Right lobe of liver (tissue), 6 donors: ENCODE measurements around the gene SHLD1. TPM values are rescaled to one million over a fixed set of nuclear protein-coding genes. Genes with fewer than 3 reads are reported as not detected.
"Not testable (repeated sequence)": the region's sequence is repeated elsewhere in the genome, so short reads cannot be mapped to it uniquely, and the experiment has no call there.

ENCODE experiments used
- ATAC-seq, 4 donors: fragments of 200-7000 bp; cut with Tn5 transposase; one replicate each; pipeline ENCODE4 v1.9.1; 2020; ENCODE audit warnings: mild to moderate bottlenecking in 4 of 4, moderate library complexity in 4 of 4
- DNase-seq, 3 donors: peaks; one replicate each; pipeline ENCODE4 v3.0.0-alpha.2; 2020
- H3K27ac ChIP-seq, 3 donors: fragments of 200-600 bp; one replicate each; pipeline ENCODE4 v1.8.0; 2022
- H3K27me3 ChIP-seq, 2 donors: fragments of 200-600 bp; one replicate each; pipeline ENCODE4 v1.8.0; 2022
- H3K36me3 ChIP-seq, 4 donors: fragments of 200-600 bp; sonication (generic) in 1 of 4; one replicate each; pipeline versions ENCODE4 v1.5.1 to v1.8.0; 2017 to 2022; ENCODE audit warnings: control low read depth in 1 of 4
- H3K4me1 ChIP-seq, 4 donors: fragments of 200-600 bp; sonication (generic) in 1 of 4; one replicate each; pipeline versions ENCODE4 v1.5.1 to v1.8.0; 2017 to 2022; ENCODE audit warnings: control low read depth in 1 of 4
- H3K4me3 ChIP-seq, 3 donors: fragments of 200-600 bp; one replicate each; pipeline ENCODE4 v1.8.0; 2022
- H3K9me3 ChIP-seq, 4 donors: fragments of 200-600 bp; sonication (generic) in 1 of 4; one replicate each; pipeline versions ENCODE4 v1.5.1 to v1.8.0; 2017 to 2022; ENCODE audit warnings: control low read depth in 1 of 4
- POLR2A ChIP-seq: fragments of 450-650 bp; IDR thresholded peaks from one replicate; pipeline ENCODE4 v1.6.1; 2017; ENCODE audit warnings: antibody characterized with exemption, mild to moderate bottlenecking
- WGBS: methylation state at CpG from one replicate; pipeline ENCODE4 v1.1.6; 2018; ENCODE audit warnings: low coverage, low lambda C conversion rate; ENCODE audit not compliant: insufficient coverage; ENCODE audit errors: missing lambda C conversion rate; 5-methylcytosine and 5-hydroxymethylcytosine counted together
- intact Hi-C, 2 donors: fragments of 100-400 bp; cut with DNase I; formaldehyde crosslinking; loops; one replicate each; pipeline versions ENCODE4 v1.11.2 to v1.14.1; 2022
- long read RNA-seq: library from polyadenylated mRNA; unstranded; transcript quantifications from one replicate; pipeline ENCODE4 v2.0.0, GENCODE V29; 2019
- total RNA-seq, 6 experiments: library from RNA; depleted of rRNA in 2 of 6; stranded (reverse); fragments of >200 nt in 2 of 6; fragmentation: NEBNext Ultra II Directional in 3 of 6; extraction: Animal tissue kit (Norgen Biotek cat#: 25700) in 3 of 6; gene quantifications; one replicate each; pipeline versions ENCODE4 v1.1.0 to v1.2.4, GENCODE V29; 2016 to 2023
- TF ChIP-seq, protein P1 (sequence below), 4 donors: fragments of 200-600 bp in 3 of 4; fragments of 450-650 bp in 1 of 4; IDR thresholded peaks; one replicate each; pipeline versions ENCODE4 v1.5.1 to v1.8.0; 2016 to 2022; ENCODE audit warnings: antibody characterized with exemption in 4 of 4, mild to moderate bottlenecking in 2 of 4
- donor health status: DM: no; HTN: yes; CAD: no.
- donor health status: DM: no; HTN: no; CAD: no.
- donor health status: DM: no; HTN: no; CAD: no.
- donor health status: DM: no; HTN: yes; CAD: no.
- donor health status: DM: no; HTN: yes; CAD: no.

Gene SHLD1, protein sequence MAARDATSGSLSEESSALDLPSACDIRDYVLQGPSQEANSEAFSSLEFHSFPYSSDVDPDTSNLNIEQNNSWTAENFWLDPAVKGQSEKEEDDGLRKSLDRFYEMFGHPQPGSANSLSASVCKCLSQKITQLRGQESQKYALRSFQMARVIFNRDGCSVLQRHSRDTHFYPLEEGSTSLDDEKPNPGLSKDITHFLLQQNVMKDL
- 1 to 10 TPM in 3 of 6 experiments, under 1 TPM in 2, not detected in 1; 0.69 to 1.9 (median 1.4) TPM for total RNA-seq
- long read RNA-seq, result 0 reads

DNA sequence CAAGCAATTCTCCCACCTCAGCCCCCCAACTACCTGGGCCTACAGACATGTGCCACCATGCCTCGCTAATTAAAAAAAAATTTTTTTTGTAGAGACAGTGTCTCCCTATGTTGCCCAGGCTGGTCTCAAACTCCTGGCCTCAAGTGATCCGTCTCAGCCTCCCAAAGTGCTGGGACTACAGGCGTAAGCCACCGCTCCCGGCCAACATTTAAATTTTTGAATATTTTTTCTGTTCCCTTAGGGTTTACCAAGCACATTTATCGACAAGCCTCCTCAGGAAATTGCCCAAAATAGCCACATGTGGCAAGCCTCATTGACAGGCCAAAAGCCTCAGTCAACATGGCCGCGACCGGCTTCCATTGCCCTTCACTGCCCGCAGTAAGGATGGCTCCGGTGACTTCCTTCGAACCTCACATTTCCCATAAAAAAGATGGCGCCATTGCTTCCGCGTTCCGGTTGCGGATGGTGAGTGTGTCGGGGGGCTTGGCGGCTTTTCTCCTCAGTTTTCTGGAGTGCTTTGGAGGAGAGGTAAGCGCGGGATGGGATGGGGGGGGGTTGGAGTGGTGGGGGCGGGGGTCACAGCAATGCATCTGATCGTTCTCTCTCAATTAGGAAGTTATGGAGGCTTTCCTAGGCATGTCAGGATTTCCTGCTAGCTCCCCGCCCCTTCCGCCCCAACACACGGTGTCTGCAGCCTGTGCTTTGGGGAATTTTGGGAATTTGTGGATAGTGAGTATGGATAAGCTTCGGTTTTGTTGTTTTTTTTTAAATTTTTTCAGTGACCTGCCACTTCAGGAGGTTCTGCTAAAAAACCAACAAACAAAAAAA, at the start of gene SHLD1:
Gene SHLD1 (plus strand): TSS at position 450 of the 828 bp plus-strand sequence. CDS start 22,465 bp downstream, outside the sequence.
- intact Hi-C loops, result no loop called here
- Histone ChIP-seq H3K36me3 (no peaks in the 10 kb centered on the region), H3K4me3 (peak within 1 kb of the TSS; percentile 48 to 57 (median 50)), H3K4me1 (peaks cover 0 to 2% (median 0%) of the 10 kb centered on the region in 4 donors), H3K9me3 (no peaks in the 10 kb centered on the region), H3K27ac (peak within 1 kb of the TSS; percentile 49 to 69 (median 63)), H3K27me3 (no peaks in the 10 kb centered on the region)
- WGBS, result 5% methylated on average over 23 of the region's 27 CpGs
- DNase-seq (peak; percentile 78 to 85 (median 83)), ATAC-seq (peak; percentile 96)
- TF ChIP-seq POLR2A, result no peak
- TF ChIP-seq, protein P1, sequence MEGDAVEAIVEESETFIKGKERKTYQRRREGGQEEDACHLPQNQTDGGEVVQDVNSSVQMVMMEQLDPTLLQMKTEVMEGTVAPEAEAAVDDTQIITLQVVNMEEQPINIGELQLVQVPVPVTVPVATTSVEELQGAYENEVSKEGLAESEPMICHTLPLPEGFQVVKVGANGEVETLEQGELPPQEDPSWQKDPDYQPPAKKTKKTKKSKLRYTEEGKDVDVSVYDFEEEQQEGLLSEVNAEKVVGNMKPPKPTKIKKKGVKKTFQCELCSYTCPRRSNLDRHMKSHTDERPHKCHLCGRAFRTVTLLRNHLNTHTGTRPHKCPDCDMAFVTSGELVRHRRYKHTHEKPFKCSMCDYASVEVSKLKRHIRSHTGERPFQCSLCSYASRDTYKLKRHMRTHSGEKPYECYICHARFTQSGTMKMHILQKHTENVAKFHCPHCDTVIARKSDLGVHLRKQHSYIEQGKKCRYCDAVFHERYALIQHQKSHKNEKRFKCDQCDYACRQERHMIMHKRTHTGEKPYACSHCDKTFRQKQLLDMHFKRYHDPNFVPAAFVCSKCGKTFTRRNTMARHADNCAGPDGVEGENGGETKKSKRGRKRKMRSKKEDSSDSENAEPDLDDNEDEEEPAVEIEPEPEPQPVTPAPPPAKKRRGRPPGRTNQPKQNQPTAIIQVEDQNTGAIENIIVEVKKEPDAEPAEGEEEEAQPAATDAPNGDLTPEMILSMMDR (IDR thresholded peaks at IDR 0.05), result no peak

DNA sequence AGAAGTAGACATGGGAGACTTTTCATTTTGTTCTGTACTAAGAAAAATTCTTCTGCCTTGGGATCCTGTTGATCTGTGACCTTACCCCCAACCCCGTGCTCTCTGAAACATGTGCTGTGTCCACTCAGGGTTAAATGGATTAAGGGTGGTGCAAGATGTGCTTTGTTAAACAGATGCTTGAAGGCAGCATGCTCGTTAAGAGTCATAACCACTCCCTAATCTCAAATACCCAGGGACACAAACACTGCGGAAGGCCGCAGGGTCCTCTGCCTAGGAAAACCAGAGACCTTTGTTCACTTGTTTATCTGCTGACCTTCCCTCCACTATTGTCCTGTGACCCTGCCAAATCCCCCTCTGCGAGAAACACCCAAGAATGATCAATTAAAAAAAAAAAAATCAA, 47.9 kb upstream of the SHLD1 start:
- WGBS, result 77% methylated on average over 4 of the region's 5 CpGs

DNA sequence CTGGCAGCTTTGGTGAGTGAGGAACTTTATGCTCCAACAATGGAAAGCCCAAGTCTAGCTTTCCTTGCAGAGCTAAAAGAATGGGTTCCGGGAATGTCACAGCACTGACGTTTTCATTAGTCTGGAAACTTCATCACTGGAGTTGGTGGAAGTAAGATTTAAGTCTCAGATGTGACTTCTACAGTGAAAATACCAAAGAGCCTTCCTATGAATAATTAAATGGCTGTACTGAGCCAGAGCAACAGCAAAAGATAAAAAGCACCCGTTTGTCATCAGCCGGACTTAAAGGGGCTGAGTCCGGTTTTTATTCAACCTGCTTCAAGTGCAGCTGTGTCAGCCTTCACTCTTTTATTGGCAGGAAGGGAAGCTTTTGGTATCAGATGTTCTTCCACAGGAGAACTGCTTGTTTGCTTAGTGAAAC, 46.5 kb upstream of the SHLD1 start:
- Histone ChIP-seq H3K36me3 (no peaks in the 10 kb centered on the region), H3K27ac (no peak overlapping the region), H3K4me1 (no peaks in the 10 kb centered on the region), H3K27me3 (no peaks in the 10 kb centered on the region), H3K4me3 (no peak overlapping the region), H3K9me3 (no peaks in the 10 kb centered on the region)
- no peak for TF ChIP-seq POLR2A
- TF ChIP-seq, protein P1 (IDR thresholded peaks at IDR 0.05), result no peak
- ATAC-seq (no peak), DNase-seq (no peak)
- intact Hi-C loops, result no loop called here
- WGBS, result 44% methylated on average over 5 of the region's 5 CpGs

More for the DNA sequence above, 47.9 kb upstream of the SHLD1 start:
- H3K36me3 ChIP-seq, H3K27me3 ChIP-seq, H3K4me3 ChIP-seq, intact Hi-C loops, H3K4me1 ChIP-seq, H3K9me3 ChIP-seq, DNase-seq, ATAC-seq, H3K27ac ChIP-seq: not testable (repeated sequence)

DNA sequence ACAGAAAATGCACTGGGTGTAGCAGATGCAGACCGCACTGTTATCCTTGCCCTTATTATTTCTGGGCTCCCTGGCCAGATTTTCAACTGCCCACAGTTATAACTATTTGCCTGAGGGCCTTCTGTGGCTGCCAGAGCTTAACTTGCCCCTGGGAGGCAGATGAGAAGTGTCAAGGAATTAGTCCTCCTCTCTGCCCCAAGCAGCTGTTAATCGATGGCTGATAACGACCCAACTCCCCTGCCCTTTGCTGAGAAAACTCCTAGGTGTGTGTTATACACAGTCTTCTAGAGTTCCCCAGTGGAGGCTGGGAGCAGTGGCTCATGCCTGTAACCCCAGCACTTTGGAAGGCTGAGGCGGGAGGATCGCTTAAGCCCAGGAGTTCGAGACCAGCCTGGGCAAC, 44.4 kb upstream of the SHLD1 start:
- Histone ChIP-seq H3K27ac (no peak overlapping the region), H3K9me3 (no peaks in the 10 kb centered on the region), H3K27me3 (no peaks in the 10 kb centered on the region), H3K4me3 (no peak overlapping the region), H3K36me3 (no peaks in the 10 kb centered on the region), H3K4me1 (no peaks in the 10 kb centered on the region)
- ATAC-seq (no peak), DNase-seq (no peak)
- TF ChIP-seq, protein P1 (IDR thresholded peaks at IDR 0.05), result no peak
- no peak for TF ChIP-seq POLR2A
- intact Hi-C loops, result no loop called here
- 67% methylated on average over 4 of the region's 6 CpGs for WGBS

DNA sequence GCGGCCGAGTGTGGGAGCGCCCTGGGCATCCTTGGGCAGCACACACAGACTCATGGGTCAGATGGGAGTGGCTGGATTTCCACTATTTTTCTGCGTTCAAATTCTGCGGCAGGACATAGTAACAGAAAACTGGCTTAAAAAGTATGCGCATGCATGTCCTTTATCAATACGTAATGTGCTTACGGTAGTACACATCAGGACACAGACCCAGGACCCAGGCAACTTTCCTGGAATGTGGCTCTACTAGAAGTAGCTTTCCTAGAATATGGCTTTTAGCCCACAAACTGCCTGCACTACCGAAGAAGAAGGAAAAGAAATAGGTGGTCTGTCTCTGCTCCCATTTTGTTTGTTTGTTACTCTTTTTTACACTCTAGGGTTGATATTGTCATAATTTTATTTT, 43.4 kb upstream of the SHLD1 start:
- WGBS, result 64% methylated on average over 5 of the region's 9 CpGs
- intact Hi-C loops, result no loop called here
- H3K4me1 ChIP-seq, result no peaks in the 10 kb centered on the region
- no peak overlapping the region for H3K4me3 ChIP-seq
- no peaks in the 10 kb centered on the region for H3K9me3 ChIP-seq
- no peaks in the 10 kb centered on the region for H3K27me3 ChIP-seq
- ATAC-seq (no peak), DNase-seq (no peak)
- TF ChIP-seq, protein P1 (IDR thresholded peaks at IDR 0.05), result no peak
- TF ChIP-seq POLR2A, result no peak
- H3K27ac ChIP-seq, result no peak overlapping the region
- no peaks in the 10 kb centered on the region for H3K36me3 ChIP-seq
